ENCODE results near the gene PRKG1. TPM values are rescaled to one million over a fixed set of nuclear protein-coding genes. Genes with fewer than 3 reads are reported as not detected.

The PRKG1 gene
- total and polyA plus RNA-seq, 2 experiments from 2014 or later = 18.2 to 21.1 TPM

GRCh38 chr10:51800725-51801424, 726.6 kb downstream of the PRKG1 start:
- Histone ChIP-seq H3K9me2 (ENCODE audit: insufficient read depth) (no peaks in the 10 kb centered on the region), H3K27ac (ENCODE audit: low read depth) (no peak overlapping the region), H3K4me1 (ENCODE audit: insufficient read depth) (peaks cover 6% of the 10 kb centered on the region), H3K27me3 (ENCODE audit: insufficient read depth) (no peaks in the 10 kb centered on the region), H2AFZ (no peak overlapping the region), H3K36me3 (ENCODE audit: insufficient read depth) (no peaks in the 10 kb centered on the region), H4K20me1 (replicated peaks; ENCODE audit: insufficient read depth) (no peaks in the 10 kb centered on the region), H3F3A (replicated peaks; ENCODE audit: low read depth) (no peaks in the 10 kb centered on the region), H3K79me2 (replicated peaks; ENCODE audit: insufficient read depth) (no peaks in the 10 kb centered on the region), H3K4me2 (no peak overlapping the region), H3K4me3 (no peak overlapping the region)
- Mint-ChIP-seq H3K36me3 (ENCODE audit: low read depth) (no peaks in the 10 kb centered on the region), H3K4me1 (peaks cover 17% of the 10 kb centered on the region), H3K4me3 (no peak overlapping the region), H3K27ac (no peak overlapping the region), H3K9me3 (no peaks in the 10 kb centered on the region), H3K27me3 (ENCODE audit: insufficient read depth, low read depth, poor library complexity) (no peaks in the 10 kb centered on the region)
- DNase-seq (ENCODE audit: low spot score) = no peak
- ATAC-seq = no peak
- no peak for TF ChIP-seq CTCF (conservative IDR thresholded peaks at IDR 0.05; ENCODE audit: low read depth in 2 of 2)
- TF ChIP-seq STAT1 (IDR thresholded peaks at IDR 0.05; ENCODE audit: unreplicated experiment) = no peak
- no peak for TF ChIP-seq JUNB (IDR thresholded peaks at IDR 0.05; ENCODE audit: unreplicated experiment)
- TF ChIP-seq EZH2 (IDR thresholded peaks at IDR 0.05; ENCODE audit: low read depth, unreplicated experiment) = no peak
- TF ChIP-seq EZH2phosphoT487 (IDR thresholded peaks at IDR 0.05; ENCODE audit: unreplicated experiment) = no peak
- TF ChIP-seq POLR2AphosphoS5 (IDR thresholded peaks at IDR 0.05; ENCODE audit: low read depth) = no peak
- TF ChIP-seq ZNF114 (CRISPR knock-in tag; IDR thresholded peaks at IDR 0.05) = no peak
- TF ChIP-seq, protein P1, sequence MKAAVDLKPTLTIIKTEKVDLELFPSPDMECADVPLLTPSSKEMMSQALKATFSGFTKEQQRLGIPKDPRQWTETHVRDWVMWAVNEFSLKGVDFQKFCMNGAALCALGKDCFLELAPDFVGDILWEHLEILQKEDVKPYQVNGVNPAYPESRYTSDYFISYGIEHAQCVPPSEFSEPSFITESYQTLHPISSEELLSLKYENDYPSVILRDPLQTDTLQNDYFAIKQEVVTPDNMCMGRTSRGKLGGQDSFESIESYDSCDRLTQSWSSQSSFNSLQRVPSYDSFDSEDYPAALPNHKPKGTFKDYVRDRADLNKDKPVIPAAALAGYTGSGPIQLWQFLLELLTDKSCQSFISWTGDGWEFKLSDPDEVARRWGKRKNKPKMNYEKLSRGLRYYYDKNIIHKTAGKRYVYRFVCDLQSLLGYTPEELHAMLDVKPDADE (IDR thresholded peaks at IDR 0.05) = no peak
- TF ChIP-seq, protein P2, sequence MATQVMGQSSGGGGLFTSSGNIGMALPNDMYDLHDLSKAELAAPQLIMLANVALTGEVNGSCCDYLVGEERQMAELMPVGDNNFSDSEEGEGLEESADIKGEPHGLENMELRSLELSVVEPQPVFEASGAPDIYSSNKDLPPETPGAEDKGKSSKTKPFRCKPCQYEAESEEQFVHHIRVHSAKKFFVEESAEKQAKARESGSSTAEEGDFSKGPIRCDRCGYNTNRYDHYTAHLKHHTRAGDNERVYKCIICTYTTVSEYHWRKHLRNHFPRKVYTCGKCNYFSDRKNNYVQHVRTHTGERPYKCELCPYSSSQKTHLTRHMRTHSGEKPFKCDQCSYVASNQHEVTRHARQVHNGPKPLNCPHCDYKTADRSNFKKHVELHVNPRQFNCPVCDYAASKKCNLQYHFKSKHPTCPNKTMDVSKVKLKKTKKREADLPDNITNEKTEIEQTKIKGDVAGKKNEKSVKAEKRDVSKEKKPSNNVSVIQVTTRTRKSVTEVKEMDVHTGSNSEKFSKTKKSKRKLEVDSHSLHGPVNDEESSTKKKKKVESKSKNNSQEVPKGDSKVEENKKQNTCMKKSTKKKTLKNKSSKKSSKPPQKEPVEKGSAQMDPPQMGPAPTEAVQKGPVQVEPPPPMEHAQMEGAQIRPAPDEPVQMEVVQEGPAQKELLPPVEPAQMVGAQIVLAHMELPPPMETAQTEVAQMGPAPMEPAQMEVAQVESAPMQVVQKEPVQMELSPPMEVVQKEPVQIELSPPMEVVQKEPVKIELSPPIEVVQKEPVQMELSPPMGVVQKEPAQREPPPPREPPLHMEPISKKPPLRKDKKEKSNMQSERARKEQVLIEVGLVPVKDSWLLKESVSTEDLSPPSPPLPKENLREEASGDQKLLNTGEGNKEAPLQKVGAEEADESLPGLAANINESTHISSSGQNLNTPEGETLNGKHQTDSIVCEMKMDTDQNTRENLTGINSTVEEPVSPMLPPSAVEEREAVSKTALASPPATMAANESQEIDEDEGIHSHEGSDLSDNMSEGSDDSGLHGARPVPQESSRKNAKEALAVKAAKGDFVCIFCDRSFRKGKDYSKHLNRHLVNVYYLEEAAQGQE (IDR thresholded peaks at IDR 0.05; ENCODE audit: unreplicated experiment) = no peak
- TF ChIP-seq ZNF331 (CRISPR knock-in tag; IDR thresholded peaks at IDR 0.05; ENCODE audit: low read depth) = no peak
- no peak for TF ChIP-seq NANOG (IDR thresholded peaks at IDR 0.05; ENCODE audit: borderline replicate concordance)
- TF ChIP-seq CREB1 (CRISPR knock-in tag; IDR thresholded peaks at IDR 0.05; ENCODE audit: low read depth) = no peak
- no peak for TF ChIP-seq ZNF462 (CRISPR knock-in tag; IDR thresholded peaks at IDR 0.05)

Measured in GM23338 (cell line).